ENCODE results near the gene SOX21. TPM values are rescaled to one million over a fixed set of nuclear protein-coding genes. Genes with fewer than 3 reads are reported as not detected.

Gene SOX21
- total RNA-seq, 1 donor from 2014 or later = not detected

Other genes with a start within 250 kb of the SOX21 start
- 0.05 TPM in 1 of 2 replicates, not detected in the other for gene DCT, start 232.9 kb downstream of the SOX21 start, total RNA-seq
- 27.5 and 31.0 TPM in 2 replicates for gene TGDS, start 116.4 kb downstream of the SOX21 start, total RNA-seq
- gene GPR180, start 110.7 kb downstream of the SOX21 start, total RNA-seq = 9.8 and 10.3 TPM in 2 replicates